ENCODE measurements around the gene TPI1.
"Not testable (repeated sequence)": the region's sequence is repeated elsewhere in the genome, so short reads cannot be mapped to it uniquely, and the experiment has no call there.

Gene TPI1

GRCh38 chr12:6894321-6894720, 27.0 kb downstream of the TPI1 start:
- no peak for DNase-seq

- no peak for DNase-seq
Observed at GRCh38 chr12:6896846-6897435, 29.6 kb downstream of the TPI1 start.

DNA sequence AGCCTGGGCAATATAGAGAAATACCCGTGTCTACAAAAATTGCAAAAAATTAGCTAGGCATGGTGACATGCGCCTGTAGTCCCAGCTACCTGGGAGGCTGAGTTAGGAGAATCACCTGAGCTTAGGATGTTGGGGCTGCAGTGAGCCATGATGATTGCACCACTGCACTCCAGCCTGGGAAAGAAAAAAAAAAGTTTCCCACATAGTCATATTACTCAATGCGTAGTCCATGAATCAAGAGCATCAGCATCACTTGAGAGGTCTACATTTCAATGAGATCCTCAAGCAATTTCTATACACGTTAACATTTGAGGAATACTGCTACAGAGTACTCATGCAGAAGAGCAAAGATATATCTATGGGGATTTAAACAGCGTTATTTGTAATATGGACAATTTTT, 32.1 kb downstream of the TPI1 start:
- no peak for DNase-seq

DNA sequence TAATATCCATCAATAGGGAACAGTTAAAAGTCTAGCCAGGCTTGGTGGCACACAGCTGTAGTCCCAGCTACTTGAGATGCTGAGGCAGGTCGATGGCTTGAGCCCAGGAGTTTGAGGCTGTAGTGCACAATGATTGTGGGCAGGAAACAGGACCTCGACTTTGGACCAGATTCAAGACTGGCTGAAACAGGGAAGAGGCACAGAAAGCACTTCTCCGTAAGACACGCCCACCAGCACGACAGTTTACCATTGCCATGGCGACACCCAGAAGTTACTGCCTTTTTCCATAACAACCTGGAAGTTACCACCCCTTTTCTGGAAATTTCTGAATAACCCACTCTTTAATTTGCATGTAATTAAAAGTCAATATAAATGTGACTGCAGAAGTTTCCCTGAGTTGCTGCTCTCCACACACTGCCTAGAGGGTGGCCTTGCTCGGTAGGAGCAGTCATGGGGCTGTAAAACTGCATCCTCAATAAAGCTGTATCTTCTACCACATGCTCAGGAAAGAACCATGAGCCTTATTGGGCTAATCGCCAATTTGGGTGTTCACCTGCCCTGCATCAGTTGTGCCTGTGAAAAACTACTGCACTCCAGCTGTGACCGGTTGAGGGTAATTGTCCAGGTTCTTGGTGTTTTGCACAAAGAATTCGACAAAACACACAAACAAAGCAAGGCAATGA, 32.6 kb downstream of the TPI1 start:
- peak; percentile 34 for DNase-seq

DNA sequence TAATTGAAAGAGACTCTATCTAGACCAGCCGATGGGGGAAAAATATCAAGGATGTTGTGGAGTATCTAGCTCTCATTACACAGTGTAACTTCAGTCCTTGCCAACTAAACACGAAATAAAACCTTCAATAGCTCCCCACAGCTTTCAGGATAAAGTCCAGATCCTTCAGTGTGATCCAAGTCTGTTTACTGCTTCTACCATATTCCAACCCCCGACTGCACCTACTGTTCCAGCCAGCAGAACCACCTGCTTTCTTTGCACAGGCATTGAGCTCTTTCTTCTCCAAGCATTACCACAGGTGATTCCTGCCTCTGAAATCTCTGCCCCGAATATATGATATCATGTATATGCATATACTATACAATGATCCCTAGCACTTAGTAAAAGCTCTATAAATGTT, 35.1 kb downstream of the TPI1 start:
- DNase-seq = no peak

DNA sequence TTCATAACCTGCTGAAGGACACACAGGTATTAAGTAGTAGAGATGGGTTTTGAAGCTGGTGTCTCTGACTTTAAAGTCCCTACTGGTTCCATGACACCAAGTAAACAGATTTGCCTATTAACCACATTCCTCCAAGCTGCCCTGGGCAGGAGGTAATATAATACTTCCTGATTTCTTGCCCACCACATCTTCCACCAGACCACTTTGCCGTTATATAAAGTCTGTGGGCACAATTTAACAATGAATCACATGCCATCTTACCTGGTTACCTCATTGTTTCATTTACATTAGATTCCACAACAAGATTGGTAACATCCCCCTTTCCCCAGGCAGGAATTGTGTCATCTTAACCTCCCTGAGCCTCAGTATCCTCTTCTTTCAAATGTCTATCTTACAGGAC, 36.4 kb downstream of the TPI1 start:
- no peak for DNase-seq

DNA sequence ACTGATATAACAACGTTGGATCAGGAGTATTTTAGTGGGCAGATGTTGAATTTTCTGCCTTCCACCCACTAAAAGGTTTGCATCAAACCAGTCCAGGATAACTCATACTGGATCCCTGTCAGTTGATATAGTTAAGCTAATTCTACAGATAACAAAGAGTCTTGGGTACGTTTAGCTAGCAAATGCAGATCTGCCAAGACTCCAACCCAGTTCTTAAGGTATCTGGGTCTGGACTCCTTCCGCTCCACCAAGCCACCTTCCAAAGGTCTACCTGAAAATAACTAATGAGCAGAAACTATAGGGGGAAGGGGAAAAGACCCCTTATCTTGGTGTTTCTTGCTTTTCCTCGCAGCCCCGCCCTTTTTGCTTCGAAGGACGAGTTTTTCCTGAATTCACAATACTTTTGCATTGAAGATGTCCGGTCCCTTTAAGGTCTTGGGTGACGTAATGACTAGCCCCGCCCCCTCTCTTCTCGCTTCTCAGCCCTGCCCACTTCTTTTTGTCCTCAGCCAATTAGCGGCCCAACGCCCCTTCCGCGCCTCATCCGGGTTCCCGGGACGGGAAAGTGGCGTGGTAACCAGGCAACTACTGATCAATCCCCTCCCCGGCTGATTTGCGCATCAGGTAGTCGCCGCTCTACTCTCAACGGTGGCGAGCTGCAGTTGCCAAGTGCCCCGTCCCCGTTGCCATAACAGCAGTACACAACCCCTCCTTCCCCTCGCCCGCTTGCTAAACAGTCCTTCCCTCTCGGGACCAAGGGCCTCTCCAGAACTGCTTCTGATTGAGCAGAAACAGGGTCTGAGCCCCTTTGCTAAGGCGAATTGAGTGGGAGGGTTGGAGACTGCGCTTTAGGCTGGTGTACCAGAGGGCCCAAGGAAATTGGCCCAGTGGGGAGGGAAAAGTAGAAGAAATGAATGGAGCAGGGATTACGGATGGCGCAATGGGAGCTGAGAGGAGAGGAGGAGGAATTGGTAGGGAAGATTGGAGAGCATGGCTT, 37.2 kb downstream of the TPI1 start, which contains the start of gene LRRC23:
TSS of gene LRRC23 (plus strand) at position 543 of the 997 bp plus-strand sequence. CDS start 812 bp downstream, outside the sequence.
- peak; percentile 99 for DNase-seq

GRCh38 chr12:6905414-6906040, 38.2 kb downstream of the TPI1 start:
- DNase-seq = no peak

DNA sequence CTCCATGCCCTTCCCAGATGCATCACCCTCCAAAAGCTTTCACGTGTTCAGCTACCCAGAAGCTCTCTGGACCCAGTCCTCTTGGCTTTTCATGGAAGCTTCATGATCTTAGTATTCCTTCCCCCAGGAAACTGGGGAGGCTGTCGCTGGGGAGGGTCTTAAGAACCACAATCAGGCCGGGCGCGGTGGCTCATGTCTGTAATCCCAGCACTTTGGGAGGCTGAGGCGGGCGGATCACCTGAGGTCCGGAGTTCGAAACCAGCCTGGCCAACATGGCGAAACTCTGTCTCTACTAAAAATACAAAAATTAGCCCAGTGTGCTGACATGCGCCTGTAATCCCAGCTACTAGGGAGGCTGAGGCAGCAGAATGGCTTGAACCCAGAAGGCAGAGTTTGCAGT, 40.8 kb downstream of the TPI1 start:
- not testable (repeated sequence) for DNase-seq

DNA sequence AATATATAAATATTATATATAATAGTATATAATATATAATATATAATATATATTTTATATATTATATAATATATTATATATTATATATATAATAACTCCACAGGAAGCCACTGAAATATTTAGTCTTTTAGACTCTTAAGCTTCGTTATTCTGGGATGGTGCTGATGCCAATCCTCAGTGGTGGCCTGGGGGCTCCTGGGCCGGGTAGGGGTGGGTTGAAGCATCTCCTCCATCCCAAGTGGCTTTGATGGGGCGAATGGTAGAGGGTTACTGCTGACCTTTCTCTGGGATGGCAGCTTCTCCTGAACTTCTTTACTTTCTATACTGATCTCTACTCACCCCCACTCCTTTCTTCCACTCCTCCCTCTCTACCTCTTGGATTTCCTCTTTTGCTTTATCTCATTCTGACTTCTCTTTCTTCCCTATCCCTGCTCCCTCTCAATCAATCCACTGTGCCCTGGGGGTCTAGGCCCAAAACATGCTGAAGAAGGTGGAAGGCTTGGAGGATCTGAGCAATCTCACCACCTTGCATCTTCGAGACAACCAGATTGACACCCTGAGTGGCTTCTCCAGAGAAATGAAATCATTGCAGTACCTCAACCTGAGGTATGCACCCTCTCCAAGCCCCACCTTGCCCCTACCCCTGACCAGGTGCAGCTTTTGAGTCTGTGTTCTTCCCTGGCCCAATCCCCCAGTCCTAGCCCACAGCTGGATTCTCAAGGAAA, 42.3 kb downstream of the TPI1 start:
- DNase-seq = no peak

DNA sequence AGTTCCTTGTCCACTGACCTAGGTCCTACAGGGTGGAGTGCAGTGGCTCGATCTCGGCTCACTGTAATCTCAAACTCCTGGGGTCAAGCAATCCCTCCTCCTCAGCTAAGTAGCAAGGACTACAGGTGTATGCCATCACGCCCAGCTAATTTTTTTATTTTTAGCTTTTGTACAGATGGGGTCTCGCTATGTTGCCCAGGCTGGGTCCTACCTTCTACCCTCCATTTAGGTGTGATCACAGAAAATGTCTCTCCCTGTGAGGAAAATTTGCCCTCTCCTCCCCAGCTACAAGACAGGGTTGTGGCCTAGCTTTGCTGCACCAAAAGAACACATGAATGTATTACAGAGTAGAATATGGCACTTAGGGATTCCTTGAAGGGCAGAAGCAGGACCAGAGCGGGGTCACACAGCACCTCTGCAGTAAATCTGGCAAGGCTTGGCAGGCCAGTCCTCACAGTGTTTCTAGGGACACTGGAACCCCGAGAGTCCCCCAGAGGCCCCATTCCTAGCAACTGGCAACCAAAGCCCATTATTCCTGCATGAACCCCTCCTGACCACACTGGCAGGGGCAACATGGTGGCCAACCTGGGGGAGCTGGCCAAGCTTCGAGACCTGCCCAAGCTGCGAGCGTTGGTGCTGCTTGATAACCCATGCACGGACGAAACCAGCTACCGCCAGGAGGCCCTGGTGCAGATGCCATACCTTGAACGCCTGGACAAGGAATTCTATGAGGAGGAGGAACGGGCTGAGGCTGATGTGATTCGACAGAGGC, 45.0 kb downstream of the TPI1 start:
- DNase-seq = no peak

GRCh38 chr12:6914246-6914946, 47.1 kb downstream of the TPI1 start, which contains the start of gene ENO2:
ENO2 (plus strand) TSS chr12:6914580; CDS start chr12:6915833, 1,253 bp downstream.
- DNase-seq = peak; percentile 89

DNA sequence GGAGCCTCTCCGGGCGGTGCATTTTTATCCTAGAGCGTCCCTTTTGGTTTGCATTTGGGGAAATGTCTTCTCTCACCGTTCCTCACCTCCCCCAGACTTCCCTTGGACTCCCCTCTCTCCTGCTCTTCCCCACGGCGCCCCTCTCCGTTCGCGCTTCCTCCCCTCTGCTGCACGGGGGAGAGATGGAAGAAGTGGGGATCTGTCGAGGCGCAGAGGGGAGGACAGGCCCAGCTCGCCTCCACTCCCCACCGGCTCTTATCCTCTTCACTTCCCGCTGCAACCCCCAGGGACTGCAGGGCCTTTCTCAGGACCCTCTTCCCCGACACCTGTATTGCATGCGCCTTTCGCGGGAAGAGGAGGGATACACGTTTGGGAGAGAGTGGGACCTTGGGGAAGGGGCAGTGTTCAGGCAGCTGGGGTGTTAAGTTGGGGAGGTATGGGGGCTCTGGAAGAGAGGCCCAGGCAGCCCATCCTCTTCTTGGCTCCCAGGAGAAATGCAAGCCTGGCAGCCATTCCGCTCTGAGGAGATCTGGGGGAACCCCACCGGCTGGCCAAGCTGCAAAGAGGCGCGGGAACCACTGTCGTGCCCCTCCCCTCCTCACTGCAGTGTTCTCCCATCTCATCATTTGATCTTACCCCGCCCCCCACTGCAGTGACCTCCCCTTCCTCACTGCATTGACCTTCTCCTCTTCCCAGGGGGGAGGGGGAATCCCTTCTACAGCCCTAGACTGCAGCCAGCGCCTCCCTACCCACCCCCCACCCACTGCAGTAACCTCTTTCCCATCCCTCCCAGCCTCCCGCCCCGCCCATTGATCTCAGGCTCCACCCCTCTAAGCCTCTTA, 47.8 kb downstream of the TPI1 start:
- DNase-seq = peak; percentile 28

GRCh38 chr12:6915789-6916285, 48.5 kb downstream of the TPI1 start:
- DNase-seq = no peak

DNA sequence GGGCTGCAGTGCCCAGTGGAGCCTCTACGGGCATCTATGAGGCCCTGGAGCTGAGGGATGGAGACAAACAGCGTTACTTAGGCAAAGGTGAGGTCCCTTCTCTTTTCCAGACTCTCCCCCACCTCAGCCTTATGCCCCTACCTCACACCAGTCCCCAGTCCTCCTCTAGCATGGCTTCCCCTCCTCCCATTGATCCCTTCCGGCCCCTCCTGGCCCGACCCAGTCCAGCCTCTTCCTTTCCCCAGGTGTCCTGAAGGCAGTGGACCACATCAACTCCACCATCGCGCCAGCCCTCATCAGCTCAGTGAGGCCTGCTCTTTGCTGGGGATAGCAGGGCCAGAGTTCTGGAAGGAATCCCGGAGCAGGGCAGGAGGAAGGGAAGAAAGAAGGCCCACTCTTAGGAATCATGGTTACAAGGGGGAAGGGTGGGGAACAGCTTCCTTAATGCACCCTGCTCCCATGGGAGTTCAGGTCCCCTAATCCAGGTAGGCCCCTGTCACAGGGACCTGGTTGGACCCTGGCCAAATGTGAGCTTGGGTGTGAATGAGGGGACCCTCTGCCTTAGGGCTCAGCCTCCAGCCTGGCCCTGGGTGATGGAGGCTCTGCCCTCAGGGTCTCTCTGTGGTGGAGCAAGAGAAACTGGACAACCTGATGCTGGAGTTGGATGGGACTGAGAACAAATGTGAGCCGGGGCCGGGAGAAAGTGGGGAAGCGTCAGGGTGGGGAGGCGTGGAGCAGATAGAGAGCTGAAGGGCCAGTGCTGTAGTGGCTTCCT, 49.3 kb downstream of the TPI1 start:
- no peak for DNase-seq

DNA sequence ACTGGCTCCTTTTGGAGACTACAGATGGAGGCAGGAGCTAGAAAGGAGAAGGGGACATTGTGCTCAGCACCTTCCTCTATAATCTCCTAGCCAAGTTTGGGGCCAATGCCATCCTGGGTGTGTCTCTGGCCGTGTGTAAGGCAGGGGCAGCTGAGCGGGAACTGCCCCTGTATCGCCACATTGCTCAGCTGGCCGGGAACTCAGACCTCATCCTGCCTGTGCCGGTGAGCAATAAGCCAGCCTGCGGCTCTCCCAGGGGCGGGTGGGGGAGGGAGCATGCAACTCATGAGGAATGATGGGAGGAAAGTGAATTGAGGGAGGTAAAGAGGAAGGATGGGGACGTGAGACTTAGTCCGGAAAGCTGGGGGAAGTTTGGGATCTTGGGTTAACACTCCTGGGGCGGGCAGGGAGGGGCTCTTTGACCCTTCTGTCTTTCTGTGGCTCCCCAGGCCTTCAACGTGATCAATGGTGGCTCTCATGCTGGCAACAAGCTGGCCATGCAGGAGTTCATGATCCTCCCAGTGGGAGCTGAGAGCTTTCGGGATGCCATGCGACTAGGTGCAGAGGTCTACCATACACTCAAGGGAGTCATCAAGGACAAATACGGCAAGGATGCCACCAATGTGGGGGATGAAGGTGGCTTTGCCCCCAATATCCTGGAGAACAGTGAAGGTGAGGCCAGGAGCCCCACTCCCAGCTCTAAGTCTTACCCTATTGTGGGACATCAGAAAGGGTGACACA, 50.3 kb downstream of the TPI1 start:
- no peak for DNase-seq

- no peak for DNase-seq
Observed at GRCh38 chr12:6919588-6919987, 52.3 kb downstream of the TPI1 start.

Data from CD4-positive, alpha-beta T cell treated with Interleukin-12 subunit alpha and Interleukin-12 subunit beta, for 1 hour (primary cell).